ENCODE data around the gene TRAF3.

The TRAF3 gene, protein sequence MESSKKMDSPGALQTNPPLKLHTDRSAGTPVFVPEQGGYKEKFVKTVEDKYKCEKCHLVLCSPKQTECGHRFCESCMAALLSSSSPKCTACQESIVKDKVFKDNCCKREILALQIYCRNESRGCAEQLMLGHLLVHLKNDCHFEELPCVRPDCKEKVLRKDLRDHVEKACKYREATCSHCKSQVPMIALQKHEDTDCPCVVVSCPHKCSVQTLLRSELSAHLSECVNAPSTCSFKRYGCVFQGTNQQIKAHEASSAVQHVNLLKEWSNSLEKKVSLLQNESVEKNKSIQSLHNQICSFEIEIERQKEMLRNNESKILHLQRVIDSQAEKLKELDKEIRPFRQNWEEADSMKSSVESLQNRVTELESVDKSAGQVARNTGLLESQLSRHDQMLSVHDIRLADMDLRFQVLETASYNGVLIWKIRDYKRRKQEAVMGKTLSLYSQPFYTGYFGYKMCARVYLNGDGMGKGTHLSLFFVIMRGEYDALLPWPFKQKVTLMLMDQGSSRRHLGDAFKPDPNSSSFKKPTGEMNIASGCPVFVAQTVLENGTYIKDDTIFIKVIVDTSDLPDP

DNA sequence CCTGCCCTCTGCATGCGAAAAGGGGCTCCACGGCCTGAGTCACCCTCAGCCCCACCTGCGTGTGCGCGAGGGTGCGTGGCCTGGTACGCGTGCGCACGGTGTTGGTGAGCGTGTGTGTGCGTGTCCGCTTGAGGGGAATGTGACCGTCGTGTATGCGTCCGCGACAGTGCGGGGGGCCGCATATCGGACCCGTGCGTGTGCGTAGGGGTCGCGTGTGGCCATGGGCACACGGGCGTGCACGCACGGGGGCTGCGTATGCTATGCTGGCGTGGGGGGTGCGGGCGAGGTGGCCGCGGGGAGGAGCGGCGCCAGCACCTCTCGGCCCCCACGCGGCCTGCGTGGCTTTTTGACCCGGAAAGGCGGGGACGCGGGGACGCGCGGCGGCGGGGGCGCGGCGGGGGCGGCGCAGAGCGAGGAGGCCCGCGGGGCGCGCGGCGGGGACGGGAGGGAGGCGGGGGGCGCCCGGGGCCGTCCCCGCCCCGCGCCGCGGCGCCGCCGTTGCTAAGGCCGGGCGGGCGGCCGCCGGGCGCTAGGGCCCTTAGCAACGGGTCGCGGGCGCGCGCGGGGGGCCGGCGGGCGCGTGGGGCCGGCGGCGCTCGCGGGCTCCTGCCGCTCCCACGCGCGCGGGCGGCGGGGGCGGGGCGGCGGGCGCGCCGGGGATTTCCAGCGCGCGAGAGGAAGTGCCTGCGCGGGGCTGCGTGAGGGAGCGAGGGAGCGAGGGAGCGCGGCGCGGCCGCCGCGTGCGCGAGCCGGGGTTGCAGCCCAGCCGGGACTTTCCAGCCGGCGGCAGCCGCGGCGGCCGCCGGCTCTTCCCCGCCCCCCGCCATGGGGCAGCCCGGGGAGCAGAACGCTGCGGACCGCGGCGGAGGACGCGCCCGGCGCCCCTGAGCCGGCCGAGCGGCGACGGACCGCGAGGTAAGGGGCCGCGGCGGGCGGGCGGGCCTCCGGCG is at the start of gene TRAF3:
Gene TRAF3, plus strand, starts transcription at position 689 of the 950 bp plus-strand sequence. CDS start 92,753 bp downstream, outside the sequence.
- DNase-seq: peak; percentile 18

DNA sequence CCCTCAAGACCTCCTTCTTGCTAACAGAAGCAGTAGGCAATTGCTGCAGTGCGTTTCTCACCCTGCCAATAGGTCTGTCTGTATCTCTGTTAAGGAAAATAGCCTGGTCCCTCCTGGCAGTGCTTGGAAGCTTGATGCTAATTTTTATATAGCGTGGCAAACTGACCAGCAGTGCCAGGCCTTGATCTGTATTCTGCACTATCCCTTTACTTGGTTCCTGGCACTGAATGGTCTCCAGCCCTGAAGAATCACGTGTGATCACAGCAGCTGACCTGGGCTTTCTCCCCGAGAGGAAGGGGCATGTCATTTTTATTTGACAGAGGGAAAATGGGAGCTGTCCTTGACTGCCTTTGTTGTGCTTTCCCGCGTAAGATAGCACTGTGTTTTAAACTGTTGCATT is 48.7 kb upstream of the TRAF3 start:
- DNase-seq: no peak

DNA sequence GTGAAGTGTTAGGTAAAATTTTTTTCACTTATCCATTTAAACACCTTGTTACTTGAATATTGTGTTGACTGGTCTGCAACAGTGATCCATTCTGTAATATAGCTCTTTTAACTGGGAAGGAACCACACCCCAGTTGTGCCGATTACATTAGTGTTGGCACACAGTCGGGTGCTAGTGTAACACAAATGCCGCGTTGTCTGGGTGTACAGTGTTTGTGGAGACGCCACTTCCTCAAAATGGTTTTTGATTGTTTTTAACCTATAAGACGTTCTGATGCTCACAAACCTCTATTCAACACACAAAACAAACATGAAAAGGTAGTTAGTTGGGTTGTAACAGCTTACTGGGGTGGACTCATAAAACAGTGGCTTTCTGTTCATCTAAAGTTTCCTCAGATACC is 48.0 kb upstream of the TRAF3 start:
- no peak for DNase-seq

DNA sequence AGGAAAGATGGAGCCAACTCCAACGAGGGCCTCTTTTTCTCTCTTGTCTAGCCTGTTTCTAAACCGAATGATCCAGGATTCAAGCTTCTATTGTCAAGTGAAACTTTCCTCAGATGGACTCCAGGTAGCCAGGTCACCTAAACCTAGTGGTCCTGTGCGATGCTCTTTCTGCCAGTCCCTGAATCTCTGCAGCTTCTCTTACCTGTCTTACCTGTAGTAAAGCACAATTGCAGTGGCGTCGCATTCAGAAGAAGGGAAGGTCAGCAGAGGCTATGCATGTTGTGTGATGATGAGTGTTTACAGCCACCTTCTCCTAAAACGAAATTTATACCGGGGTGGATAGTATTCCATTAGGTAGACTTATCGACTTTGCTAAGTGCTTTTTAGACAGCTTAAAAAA is 47.4 kb upstream of the TRAF3 start:
- DNase-seq: no peak

DNA sequence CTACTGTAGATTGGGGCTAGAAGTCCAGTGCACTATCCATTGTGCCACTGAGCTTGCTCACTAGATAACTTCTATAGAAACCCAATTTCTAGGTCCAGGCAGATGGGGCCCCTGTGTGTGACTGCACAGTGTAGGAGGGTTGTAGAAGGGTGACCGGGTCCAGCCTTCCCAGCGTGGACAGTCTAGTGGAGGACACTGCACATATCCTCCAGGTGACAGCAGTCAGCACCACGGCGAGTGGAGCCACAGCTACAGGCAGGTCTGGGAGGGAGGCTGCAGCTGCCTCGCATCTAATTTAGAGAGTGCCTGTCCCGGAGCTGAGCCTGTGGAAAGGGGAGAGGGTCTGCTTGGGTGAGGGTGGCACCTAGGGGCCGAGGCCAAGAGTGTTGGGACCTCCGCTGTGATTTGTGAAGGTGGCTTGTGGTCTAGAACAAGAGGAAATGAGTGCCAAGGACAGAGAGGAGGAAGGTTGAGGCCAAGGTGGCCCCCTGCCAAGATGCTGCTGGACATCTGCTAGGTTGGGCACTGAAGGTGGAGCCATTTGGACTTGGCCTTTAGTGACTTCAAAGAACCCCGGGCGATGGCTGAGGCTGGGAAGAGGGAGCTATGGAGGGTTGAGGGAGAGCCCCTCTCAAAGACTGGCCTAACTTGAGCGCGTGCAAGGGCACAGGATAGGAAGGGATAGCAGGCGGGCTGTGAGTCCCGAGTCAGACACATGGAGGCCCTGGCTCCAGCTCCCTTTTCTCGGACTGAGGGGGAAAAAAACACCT is 46.0 kb upstream of the TRAF3 start:
- no peak for DNase-seq

DNA sequence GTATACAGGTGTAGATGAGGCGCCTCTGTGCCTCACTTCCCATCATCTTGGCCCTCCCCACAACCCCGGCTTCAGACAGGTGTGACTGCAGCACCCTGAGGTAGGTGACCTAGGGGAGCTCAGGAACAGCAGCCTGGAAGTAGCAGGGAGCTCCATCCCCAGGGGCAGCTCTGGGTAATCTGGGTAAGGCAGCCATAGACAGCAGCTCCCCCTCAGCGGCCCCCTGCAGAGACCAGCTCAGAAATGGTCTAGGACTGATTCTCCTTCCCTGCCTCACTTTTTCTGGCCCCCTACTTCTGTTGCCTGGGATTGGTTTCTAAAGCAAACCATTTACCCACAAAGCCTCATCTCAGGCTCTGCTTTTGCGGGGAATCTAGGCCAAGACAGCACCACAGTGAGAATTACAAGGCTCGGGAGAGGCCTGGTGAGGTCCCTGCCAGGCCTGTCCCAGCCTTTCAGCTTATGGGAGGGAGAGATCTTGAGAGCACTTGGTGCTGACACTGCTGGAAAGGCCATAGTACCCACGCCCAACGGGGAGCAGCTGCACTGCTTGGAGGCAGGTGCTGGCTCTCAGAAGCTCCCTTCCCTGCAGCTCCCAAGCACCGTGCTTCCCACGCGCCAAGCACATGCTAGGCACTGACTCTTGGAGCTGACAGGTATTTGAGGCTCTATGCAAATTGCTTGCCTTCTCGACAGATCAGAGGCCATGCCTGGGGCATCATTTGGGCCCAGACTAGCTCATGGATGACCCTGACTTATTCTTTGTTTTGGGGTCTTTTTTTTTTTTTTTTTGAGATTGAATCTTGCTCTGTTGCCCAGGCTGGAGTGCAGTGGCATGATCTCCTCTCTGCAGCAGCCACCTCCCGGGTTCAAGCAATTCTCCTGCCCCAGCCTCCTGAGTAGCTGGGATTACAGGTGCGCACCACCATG is 45.1 kb upstream of the TRAF3 start:
- no peak for DNase-seq

DNA sequence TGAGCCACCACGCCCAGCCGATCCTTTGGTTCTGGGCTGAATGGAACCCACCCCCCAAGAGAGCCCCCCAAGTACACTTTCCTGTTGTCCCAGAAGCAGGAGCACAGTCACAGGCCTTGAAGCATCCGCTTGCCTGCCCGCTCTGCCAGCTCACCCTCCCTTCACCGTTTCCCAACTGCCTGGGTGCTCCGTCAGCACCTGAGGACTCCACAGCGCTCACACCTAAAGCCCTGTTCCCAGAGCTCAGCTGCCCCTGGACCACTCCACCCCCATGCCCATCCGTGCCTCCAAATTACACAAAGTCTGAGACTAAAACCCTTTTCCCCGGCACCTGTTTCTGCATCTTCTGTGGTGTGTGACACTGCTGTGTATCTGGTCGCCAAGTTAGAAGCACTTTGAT is 44.3 kb upstream of the TRAF3 start:
- no peak for DNase-seq

DNA sequence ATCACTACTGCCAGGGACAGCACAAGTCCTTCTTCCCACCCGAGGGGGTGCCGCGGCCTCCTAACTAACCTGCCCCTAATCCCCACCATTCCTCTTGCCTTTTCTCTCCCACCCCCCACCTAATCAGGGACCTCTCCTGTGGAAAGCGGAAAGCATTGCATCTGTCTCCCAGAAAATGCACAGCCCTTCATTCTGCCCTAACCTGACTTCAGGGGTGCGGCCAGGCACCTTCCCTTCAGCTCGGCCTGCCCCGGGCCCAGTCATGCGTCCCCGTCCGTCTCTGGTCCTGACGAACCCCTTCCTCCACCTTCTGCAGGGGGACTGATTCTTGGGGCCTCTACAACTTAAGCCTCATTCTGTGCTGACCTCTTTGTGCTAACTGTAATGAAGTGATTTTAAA is 43.9 kb upstream of the TRAF3 start:
- no peak for DNase-seq

DNA sequence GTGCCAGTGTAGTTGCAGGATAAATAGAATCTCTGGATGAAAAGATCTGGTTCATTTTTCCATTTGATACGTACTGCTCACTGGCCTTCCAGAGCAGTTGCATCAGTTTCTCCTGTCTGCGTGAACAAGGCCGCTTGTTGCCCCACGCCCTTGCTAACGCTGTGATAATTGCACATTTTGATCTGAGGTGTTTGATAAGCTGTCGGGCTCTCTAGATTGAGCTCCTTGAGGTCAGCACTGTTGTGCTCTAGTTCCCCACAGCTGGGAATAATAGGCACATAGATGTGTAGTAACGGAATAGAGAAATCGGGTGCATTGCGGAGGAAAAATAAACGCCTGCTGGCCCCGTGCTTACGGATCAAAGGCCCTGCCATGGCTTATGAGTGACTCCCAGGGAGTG is 42.8 kb upstream of the TRAF3 start:
- no peak for DNase-seq

DNA sequence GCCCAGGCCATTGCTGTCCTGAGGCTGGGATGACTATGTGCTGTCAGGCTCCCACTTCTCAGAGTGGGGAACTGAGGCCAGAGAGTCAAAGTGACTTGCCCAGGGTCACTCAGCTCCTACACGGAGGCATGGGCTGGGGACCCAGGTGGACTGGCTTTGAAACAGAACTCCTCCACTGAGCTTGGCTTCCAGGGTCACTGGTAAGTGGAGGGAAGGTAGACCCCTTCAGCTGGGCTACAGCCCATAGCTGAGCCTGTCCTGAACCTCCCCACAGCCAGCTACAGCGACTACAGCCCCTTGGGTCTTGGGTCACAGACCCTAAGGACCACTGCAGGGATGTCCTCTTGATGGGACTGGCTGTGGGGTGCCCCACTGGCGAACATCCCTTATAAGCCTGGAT is 40.3 kb upstream of the TRAF3 start:
- DNase-seq: no peak

DNA sequence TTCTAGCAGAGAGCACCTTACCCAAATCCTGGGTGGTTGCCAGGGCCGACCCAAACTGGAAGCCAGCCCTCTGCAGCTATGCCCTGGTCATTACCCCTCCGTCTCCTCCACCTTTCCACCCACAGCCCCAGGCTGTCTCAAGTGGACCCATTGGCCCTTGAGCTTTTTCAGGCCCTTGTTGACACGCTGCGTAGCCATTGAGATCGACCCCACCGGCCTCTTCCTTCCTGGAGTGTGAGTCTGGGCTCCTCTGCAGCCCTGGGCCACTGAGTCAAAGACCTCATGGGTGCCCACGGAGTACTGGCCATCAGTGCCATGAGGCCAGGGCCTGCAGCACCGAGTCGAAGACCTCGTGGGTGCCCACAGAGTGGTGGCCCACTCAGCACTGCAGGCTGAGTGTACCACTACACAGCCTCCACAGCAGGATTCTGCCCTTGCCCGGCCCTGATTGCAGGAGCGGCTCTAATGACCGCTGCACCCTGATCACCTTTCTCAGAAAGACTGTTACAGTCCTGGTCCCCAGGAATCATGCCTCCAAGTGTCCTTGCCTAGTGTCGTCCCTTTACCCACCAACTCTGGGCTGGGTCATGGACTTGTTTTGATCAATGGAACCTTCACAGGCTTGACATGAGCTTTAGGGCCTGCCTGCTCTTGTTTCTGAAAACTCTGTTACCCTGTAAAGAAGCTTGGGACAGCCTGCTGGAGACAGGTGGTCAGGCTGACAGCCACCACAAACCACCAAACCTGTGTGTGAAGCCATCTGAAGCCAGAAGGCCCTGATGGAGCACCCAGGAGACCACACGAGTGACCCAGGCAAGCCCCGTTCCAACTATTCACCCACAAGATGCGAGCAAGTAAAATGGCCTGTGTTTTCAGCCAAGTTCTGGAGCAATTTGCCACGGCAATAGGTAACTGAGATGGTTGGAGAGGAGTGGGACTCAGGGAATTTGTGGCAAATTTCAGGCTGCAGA is 39.6 kb upstream of the TRAF3 start:
- DNase-seq: no peak

DNA sequence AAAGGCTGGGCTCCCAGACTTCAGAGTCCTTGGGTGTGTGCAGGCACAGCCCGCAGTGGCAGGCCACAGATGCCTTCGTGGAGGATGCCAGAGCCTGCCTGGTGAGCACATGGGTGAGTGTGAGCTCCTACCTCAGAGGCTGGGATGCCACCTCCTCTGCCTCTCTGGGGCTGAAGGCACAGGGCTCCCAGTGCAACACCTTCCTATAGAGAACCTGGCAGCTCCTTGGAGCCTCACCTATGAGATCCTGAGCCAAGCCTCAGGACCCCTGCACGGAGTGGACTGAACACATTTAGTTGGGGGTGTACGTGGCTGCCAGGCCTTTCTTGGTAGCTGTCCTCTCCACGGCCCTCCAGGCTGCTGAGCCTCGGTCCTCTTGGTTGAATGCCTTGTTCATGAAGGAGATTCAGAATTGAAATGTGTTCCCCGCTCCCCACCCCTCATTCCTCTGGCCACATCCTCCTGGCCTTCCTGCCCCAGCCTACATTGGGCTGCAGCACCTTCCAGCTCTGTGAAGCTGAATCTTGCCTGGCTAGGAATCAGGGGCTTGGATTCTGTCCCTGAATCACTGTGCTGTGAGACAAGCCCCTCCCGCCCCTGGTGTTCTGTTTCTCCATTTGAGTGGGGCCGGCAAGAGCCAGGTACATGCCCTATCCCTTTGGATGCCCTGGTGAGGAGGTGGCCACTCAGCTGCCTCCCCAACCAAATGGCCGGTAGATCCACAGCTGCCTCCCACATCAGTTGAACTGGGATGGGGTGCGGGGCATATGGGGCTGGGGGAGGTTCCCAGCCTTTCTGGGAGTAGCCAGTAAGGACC is 38.7 kb upstream of the TRAF3 start:
- DNase-seq: no peak

DNA sequence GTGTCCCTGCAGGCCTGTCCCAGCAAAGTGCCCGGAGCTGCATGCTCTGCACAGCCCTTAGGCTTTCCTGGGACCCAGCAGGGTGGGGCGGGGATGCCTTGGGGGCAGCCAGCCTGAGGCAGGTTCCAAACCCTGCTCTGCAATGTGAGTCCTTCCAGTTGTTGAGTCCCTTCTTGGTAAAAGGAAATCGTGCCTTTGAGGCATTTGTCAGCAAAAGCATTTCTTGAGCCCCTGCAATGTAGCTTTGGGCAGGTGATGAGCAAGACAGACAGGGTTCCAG is 38.1 kb upstream of the TRAF3 start:
- DNase-seq: no peak

DNA sequence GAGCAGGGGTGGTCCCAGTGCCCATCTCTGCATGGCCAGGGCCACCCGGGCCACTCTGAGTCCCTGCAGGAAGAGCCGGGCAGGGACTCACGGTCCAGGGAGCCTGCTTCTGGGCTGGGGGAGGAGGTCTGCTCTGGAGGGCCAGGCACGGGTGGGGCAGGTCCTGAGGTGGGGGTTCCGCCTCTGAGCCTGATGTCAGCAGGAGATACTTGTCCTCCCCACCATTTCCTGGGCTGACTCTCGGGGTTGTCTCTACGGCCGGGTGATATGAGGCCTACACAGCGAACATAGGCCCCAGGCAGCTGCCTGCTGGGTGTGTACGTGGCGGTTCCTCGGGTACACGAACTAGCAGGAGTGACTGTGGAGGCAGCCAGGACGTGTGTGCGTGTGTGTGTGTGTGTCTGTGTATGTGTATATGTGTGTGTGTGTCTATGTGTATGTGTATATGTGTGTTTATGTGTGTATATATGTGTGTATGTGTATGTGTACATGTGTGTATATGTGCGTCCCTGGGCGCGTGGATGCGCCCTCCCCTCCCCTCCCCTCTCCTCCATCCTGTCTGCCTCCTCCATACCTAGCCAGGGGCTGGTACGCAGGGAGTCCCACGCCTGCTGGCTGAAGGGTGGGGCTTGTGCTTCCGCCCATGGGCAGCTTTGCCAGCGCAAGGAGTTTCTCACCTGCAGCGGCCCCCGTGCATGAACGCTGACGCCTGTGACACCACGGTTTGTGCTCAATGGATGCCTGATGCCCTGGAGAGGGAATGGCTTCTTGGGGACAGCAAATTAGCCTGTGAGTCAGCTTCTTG is 30.4 kb upstream of the TRAF3 start:
- no peak for DNase-seq

DNA sequence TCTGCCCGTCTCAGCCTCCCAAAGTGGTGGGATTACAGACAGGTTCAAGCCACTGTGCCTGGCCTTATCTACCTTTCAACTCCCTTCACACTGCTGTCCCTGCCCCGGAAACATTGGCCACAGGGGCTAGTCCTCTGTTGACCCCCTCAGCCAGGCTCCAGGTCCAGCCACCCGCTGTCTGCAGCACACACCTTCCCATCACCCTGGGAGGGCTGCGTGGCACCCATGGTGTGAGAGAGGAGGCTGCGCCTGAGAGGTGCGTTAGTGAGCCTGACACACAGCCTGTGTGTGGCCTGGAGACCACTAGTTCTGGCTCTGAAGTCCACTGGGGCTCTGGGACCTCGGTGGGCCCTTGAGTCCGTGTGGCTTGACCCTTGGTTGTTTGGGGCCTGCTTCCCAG is 28.4 kb upstream of the TRAF3 start:
- DNase-seq: no peak

DNA sequence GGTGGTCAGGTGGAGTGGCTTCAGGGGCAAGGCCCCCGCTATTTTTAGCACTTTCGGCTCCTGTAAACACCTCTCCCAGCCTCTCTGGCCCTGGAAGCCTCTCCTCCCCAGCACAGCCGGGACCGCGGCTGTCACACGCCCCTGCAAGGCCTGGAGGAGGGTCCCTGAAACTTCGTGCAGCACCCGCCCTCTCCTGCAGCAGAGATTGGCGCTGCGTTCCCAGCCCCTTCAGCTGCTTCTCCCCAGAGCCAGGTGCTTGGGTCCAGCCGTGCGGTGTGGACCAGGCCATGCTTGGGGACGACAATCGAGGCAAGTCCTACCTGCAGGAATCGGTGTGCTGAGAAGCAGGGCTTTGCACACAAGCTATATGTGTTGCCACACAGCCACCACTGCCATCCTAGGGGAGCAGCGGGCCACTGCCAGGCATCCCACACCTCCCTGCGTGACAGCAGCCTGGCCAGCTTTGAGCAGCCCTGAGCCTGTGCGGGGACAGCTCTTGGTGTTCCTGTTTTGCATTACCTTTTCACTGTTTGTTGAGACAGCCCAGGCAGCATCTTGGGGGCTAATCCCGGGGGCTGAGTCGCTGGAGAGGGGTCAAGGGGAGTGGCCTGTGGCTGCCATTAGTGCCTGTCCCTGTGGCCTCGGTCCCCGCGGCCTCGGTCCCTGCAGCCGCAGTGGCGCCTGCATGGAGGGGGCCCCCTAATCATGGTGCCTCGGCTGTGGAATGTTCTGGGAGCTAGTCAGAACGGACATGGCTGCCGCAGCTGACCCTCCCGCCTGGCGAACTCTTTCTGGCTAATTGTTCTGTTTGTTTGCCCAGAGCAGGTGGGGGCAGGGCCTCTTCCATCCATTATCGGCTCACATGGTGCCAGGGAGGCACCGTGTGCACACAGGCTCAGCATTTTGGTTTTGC is 27.6 kb upstream of the TRAF3 start:
- DNase-seq: peak; percentile 80

DNA sequence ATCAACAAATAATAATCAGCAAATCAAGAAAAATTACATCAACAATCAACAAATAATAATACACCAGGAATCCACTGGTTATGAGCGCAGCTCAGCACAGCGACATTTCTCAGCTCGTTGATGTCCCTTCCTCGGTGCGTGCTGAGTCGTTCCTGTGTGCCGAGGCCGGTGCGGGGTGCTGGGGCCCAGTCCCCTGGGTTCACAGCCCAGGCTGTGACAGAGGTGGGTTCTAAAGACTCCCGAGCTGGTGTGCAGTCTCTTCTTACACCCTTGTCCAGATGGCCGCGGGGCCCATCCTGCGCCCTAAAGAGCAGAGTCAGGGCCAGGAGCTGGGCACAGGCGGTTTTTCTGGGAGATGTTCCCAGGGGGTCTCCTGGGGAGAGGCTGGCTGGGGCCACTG is 26.9 kb upstream of the TRAF3 start:
- DNase-seq: no peak

DNA sequence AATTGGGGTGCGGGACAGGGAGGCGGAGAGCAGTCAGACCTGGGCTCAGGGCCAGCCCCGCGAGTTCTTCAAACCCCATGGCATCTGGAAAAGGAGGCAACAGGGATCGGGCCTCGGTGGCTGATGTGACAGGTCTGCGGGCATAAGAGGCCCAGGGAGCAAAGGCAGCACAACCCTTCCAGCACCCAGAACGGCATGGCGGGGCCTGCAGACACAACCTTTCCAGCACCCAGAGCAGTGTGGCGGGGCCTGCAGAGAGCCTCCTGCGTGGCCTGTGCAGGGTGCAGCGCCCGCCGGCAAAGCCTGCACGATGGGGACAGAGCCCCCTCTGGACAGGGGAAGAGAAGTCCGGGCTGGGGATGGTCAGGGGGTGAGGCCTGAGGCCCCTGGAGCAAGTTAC is 26.2 kb upstream of the TRAF3 start:
- no peak for DNase-seq

Data from NCI-H774 (cell line).